CD4-positive, alpha-beta T cell treated with Interferon alpha-2 for 1 hour (primary cell): ENCODE data around the gene LHX6.

Experiments
- DNase-seq, 2 donors: peaks; one replicate each; pipeline ENCODE4 v3.0.0-alpha.2; 2020 to 2022

LHX6 gene

DNA sequence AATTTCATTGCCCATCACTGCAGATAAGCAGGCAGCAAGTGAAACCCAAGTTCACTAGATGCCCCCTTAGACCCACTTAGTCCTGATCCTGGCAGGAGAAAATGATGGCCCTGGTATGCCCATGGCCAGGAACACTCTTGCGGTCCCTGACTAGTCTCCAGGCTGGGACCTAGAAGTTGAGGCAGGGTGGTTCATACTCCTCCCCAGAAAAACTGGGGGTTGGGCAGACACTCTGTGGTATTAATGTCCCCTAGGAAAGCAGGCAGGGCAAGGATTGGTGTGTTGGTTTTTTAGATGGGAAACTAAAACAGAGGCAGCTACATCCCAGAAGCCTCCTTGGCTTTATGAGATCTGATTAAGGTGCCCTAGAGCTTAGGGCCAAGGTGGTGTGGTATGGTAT lies 13.1 kb downstream of the LHX6 start:
- no peak for DNase-seq

DNA sequence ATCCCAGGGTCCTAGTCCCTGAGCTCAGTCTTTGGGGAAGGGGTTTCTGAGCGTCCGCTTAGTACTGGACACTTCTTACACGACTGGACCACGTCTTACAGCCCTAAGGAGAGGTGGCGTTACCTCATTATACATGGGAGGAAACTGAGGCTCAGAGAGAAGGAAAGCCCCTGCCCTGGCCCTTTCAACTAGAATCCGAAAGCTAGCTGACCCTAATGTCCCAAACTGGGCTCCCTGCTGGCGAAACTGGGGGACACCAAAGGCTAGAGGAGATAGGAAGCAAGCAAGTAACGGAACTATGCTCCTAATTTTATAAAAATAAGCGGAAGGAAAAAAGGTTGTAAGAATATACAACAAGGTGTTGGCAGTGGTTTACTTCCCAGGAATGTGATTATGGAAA lies 14.2 kb downstream of the LHX6 start:
- no peak for DNase-seq

DNA sequence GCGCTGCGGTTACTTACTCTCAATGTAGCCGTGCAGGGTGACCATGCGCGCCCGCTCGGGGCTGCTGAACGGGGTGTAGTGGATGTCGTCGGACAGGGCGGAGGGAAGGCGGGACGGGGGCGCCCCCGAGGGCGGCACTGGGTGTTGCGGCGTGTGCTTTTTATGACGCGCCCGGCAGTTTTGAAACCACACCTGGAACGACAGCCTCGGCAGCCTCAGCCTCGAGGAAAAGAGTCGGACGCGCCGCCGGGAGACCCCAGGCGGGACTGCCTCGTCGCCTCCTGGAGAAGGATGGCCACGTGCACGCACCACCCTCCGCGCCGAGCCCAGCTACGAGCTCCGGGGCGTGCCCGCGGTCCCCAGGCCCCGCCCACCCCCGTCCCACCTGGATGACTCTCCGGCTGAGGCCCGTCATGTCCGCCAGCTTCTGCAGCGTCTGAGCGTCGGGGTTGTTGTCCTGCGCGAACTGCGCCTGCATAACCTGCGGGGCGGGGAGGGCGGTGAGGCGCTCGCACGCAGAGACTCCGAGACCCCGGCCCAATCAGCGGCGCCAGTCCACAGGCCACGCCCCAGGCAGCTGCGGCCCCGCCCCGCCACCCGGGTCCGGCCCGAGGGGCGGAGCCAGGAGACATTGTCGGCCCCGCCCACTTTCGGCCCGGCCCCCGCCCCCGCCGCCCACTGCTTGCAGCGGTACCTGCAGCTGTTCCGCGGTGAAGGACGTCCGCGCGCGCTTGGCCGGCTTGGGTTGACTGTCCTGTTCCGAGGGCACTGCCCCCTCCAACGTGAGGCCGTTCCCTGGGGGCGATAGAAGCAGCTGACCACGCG lies 15.0 kb downstream of the LHX6 start:
- peak; percentile 42 to 53 for DNase-seq

DNA sequence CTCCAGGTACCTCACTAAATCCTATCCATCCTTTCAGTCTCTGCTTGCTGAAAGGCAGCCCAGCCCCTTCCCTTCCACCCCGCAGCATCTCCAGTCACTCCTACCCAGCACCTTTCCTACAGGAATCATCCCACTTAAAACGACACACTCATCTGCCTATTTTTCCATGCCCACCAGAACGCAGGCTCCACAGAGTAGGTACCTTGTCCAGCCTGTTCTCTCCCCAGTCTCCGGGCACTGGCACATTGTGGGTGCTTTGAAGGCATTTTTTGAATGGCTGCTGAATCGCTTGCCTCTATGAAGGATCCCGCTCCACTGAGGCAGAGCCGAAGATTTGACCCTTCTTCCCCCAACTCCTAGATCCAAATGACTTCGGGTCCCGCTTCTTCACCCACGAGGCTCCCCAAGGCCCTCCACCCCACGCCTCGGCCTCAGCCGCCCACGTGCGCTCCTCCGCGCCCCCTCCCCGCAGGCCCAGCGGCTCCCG lies 15.6 kb downstream of the LHX6 start:
- no peak for DNase-seq

DNA sequence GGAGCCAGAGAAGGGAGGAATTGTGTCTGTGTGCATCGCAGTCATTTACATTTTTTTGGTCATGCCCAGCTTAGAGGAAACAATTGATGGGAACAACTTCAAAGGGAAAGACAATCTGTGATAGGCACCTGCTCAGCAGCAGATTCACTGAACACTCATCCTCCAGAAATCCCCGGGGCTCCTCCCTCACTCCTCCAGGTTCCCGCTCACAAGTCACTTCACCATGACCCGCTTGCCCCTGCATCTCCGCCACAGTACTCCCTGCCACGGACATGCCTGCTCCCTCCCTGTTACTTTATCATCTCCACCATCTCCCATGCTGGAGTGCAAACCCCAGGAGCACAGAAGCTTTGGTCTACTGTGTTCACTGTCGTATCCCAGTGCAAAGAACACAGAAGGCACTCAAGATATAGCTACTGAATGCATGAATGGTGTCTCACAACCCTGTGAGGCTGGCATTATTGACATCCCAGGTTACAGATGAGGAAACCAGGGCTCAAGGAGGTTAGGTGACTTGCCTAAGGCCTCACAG lies 16.2 kb downstream of the LHX6 start:
- DNase-seq = no peak

DNA sequence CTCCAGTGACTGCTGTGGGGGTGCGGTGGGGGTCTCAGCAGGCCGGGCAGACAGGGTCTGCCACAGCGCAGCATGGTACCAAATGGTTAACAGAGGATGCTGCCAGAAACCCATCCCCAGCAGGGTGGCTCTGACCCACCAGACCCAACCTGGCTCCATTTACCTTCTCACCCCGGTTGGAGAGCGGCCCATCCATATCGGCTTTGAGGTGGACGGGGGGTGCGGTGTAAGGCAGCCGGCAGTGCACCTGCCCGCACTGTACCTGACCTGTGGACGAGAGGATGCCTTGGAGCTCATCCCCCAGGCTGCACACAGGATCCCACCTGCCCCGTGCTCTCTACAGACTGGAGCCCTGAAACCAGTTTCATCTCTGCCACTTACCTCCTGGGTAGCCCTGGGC lies 19.3 kb downstream of the LHX6 start:
- DNase-seq = no peak

DNA sequence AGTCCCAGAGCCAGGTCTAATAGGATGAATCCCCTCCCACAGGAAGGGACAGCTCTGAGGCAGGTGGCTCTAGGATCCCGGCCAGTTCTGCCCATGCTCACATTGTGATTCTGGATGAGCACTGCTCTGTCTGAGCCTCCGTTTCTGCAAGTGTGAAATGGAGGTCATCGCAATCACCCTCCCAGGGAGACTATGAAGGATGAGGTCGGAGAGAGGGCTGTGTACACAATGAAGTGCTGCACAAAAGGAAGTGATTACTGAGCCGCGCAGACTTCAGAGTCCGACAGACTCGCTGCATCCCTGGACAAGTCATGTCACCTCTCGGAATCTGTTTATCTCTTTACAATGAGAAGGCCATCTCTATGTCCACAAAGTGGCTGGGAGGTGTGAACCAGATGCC lies 21.7 kb downstream of the LHX6 start:
- no peak for DNase-seq

DNA sequence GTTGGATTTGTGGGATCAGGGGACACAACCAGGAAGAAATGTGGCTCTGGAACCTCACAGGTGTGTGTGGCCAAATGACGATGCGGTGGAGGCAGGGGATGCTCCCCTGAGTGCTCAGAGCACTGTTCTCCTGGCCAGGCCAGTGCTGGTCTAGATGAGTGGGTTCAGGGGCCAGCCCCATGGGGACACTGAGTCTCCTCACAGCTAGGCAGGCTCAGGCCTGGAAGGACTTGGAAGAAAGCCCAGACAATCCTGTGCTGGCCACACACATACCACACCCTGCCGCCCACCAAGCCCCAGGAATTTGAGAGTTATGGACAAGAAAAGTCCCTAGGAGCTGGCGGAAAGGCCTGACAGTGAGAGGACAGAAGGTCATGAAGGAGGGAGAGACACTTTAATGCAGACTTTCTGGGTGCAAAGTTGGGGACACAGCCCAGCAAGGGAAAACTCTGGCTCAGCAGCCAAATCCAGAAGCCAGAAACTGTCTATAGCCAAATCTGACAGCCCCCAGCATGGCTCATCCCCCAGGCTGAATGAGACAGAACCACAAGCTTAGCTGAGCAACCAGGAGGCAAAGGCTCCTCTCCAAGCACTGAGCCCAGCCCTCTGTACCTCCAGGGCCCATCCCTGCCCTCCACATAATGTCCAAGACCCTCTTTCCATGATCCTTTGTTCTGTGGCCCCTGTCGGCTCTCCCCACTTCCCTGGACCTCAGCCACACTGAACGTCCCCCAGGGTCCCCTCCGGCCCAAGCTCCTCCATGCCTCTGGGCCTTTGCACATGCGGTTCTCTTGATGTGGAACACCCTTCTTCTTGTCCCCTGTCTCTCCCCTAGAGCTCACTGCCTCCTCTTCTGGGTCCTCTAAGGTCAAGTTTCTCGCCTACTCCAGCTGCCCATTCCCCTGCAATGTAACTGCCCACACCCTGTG lies 22.4 kb downstream of the LHX6 start:
- no peak for DNase-seq

DNA sequence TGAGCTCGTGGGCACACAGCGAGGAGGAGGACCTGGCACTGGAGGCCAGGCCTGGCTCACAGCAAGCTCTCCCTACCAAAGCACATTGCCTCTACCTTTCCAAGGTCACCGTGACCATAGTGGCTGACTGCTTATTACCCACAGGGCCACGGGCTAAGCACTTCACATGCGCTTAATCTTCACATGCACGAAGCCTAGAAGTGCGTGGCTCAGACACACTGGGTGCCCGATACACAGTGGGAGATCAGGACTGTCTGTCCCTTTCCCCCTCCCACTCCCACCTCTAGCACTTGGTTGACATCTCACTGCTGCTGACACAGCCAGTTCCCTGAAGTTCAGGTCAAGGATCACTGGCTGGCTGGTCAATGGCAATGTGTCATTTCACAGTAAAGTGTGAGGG lies 23.6 kb downstream of the LHX6 start:
- no peak for DNase-seq

DNA sequence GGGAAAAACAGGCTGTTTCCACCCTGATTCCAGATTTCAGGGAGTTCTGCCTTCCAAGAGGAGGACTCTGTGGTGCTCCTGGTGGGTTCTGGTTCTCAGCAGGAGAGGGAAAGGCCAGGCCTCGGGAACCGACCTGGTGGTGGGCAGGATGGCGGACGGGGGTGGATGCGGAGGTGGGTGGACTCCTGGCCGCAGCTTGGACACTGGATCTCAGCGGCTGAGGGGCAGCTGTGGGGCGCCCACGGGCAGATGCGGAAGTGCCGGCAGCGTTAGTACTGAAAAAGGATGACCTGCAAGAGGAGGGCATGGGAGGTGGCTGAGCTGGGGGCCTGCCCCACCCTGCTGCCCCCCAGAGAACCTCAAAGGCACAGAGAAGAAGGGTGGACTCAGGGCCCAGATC lies 24.3 kb downstream of the LHX6 start:
- DNase-seq = no peak

DNA sequence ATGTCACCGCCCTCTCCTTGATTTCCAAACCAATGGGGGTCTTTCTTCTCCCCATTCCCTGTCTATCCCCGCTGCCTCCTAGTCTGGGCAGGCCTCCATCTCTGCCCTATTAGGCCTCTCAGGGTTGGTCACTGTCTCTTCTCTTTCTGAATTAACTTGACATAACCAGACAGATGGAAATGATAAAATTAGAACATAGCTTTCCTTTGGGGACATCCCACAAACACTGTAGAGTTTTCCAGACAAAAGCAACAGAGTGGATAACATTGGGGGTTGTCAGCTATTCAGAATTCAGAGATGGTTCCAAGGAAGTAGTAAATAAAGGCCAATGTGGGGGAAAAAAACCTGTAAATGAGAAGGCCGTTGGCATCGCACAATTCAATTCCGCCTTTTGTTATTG lies 24.7 kb downstream of the LHX6 start:
- no peak for DNase-seq

DNA sequence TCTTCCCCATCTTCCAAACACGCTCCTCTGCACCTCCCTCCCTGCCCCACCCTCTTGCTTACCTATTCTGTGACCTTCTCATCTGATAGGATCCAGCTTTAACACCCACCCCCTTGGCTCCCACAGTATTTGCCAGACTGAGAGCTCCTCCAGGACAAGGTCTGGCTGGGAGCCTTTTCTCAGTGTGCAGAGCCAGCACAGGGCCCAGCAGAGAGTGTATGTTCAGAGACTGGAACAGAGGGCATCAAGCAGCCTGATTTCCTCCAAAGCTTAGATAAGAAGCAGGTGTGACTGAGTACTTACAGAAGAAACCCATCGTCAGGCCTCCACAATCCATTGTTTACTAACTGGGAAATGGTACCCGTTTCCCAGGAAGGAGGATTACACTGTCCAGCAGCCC lies 26.6 kb downstream of the LHX6 start:
- DNase-seq = no peak

DNA sequence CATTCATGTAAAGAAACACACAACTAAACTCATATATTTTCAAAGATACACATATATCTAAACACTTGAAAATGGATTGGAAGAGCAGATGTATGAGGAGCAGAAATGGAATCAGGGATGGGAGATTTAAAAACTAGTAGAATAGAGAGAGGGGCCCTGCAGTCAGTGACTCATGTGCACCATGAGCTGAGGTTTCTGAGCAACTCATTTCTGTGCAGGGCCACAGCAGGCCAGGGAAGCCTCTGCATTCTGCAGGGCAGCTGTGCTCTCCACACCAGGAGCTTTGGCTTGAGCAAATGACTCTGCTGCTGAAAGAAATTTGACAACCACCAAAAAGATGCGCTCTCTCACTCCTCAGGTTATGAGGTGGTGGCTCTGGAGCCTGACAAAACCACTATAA lies 27.1 kb downstream of the LHX6 start:
- DNase-seq = no peak

DNA sequence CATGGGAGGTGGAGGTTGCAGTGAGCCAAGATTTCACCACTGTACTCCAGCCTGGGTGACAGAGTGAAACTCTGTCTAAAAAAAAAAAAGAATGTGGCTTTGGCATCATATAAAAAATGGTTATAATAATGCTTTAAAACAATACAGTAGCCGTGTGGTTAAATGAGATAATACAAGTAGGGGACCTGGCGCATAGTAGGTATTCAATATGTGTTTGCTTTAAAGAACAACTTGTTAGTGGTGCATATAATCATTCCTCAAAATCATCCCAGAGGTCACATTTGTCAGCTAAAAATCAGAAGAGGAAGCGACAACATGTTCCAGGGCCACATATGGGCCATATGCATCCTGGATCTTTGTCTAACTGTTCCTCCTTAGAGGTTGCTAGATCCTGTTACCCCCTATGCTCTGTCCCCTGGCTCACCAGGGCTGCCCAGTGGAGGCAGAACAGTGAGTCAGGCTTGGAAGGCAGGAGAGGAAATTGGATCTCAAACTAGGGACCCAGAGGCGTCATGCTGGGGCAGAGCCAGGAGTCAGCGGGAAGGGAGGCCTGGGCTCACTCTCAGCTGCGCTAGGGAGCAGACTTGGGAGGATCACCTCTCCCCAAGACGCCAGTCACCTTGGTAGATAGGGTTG lies 27.7 kb downstream of the LHX6 start:
- no peak for DNase-seq

DNA sequence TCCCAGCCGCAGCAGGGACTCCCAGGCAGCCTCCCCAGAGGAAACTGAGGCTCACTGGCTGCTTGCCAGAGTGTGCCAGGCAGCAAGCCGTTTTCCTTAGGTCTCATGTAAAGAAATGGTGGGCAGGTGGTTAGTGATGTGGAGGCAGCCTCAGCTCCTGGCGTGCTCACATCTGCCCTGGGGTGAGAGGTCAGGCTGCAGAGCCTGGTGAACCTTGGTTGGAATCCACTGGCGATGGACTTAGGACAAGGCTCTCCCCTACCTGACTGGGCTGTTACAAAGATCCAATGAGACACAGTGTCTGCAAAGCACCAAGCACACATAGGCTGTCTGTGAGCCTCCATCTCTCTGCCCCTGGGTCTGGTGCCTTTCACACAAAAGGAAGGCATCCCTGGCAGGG lies 30.9 kb downstream of the LHX6 start:
- no peak for DNase-seq

DNA sequence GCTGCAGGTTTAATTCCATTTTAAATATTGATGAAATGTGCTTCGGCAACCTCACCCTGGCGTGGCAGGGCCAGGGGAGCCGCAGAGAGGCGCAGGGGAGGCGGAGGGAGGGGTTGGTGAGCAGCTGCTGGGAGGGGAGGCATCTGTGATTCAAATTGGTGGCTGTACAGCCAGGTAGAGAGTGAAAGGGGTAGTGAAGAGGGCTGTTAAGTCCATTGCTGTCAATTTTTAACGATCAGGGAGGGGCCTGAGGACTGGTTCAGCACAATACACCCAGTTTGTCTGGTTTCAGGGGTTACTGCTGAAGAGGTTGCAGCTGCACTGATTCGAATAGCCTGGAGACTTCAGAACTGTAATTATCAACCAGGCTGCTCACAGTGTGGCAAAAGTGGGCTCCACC lies 31.3 kb downstream of the LHX6 start:
- no peak for DNase-seq

DNA sequence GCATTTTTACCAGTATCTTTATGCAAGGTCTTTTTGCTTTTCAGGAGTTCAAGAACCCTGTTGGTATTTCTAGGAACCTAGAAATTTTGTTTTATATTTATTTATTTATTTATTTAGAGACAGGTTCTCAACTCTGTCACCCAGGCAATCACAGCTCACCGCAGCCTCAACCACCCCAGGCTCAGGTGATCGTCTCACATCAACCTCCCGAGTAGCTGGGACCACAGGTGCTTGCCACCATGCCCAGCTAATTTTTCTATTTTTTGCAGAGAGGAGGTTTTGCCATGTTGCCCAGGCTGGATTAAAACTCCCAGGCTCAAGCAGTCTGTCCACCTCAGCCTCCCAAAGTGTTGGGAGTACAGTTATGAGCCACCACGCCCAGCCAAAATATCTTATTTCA lies 32.9 kb downstream of the LHX6 start:
- DNase-seq = no peak

DNA sequence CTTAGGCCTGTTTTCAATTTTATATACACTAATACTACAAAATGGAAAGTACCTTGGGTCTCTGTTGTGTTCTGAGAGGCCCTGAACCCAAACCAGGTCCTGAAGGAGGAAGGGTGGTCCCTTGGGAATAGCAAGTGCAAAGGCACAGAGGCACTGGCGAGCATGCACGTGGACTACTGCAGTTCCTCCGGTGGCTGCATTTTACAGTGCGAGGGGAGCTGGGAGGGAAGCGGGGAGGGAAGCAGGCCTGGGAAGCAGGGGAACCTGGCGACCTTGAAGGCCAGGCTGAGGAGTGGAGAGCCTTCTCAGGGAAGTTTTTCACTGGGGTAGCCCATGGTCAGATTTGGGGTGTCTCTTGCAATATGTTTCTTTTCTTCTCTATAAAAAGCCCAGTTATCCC lies 35.1 kb downstream of the LHX6 start:
- DNase-seq = no peak

DNA sequence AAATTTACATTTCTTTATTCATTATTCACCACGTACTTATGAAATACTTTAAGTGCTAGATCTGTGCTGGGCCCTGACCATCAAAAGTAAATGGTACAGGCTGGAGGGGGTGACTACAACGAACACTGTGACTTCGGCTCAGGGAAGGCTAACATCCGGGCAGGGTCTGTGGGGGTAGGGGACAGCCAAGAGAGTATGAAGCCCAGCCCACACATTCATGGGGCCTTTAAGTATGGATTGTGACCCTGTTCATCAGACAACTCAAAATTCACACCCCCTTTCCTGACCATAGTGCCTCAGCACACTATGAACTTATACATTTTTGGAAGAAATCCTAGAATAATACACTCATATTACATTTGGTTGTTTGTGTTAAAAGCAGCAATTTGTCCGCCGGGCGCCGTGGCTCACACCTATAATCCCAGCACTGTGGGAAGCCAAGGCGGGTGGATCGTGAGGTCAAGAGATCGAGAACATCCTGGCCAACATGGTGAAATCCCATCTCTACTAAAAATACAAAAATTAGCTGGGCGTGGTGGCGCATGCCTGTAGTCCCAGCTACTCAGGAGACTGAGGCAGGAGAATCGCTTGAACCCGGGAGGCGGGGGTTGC lies 35.7 kb downstream of the LHX6 start:
- DNase-seq = no peak

DNA sequence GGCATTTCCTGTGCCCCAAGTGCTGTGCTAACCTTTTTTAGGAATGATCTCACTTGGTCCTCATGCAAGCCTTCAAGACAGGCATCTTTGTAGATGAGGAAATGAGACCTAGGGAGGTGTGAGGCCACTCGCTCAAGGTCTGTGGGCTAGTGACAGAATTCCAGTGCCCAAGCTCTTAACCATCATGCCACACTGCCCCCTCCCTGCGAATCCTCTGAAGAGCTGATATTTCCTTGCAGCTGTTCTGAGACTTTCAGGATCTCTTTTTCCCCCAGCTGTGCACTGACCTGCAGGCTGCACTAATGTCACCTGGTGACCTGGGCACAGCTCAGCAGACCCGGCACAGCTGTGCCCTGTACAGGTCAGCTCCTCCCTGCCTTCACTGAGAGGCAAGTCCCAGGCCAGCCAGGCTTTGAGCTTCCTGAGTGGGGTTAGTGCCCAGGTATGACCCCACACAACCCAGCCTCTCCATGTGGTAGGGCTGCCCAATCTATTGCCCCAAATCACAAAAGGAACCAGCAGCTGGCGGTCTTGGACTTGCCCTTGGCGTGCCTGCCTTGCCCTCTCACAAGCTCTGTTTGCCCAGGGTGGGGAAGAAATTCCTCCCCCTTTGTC lies 36.4 kb downstream of the LHX6 start:
- no peak for DNase-seq

DNA sequence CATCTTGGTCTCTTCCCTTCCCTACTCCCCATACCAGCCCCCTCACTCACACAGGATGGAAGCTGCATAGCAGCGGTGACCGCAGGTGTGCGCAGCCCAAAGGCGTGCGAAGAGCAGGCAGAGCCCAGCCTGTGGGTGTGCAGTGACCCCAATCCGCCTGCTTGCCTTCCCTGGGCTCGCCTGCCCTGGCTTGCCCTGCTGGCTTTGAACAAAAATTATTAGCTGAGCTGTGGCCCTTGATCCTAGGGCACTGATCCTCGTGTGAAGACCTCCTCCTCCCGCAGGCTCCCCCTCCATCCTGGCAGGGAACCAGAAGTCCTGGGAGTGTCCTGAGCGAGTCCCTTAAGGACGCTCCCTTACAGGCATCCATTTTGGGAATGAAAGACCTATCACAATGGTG lies 37.2 kb downstream of the LHX6 start:
- no peak for DNase-seq
